H9 (cell line): Measurements from ENCODE around the gene SF3A2. TPM values are rescaled to one million over a fixed set of nuclear protein-coding genes. Genes with fewer than 3 reads are reported as not detected.

Source experiments
- DNase-seq: peaks from one replicate; pipeline ENCODE4 v3.0.0-alpha.2; 2017
- H2AFZ ChIP-seq: one replicate; pipeline ENCODE4 v1.6.1; 2013; ENCODE audit warnings: mild to moderate bottlenecking, low read length, control low read depth, moderate library complexity
- H2AK5ac ChIP-seq: 2 replicates; pipeline ENCODE4 v1.6.1; 2013; ENCODE audit warnings: low read length, control low read depth, mixed read lengths; ENCODE audit not compliant: insufficient read length
- H2BK120ac ChIP-seq: one replicate; pipeline ENCODE4 v1.6.1; 2013; ENCODE audit warnings: low read depth, mild to moderate bottlenecking, low read length, control low read depth, inconsistent platforms; ENCODE audit not compliant: poor library complexity, severe bottlenecking
- H2BK12ac ChIP-seq: 2 replicates; pipeline ENCODE4 v1.6.1; 2013; ENCODE audit warnings: low read length, control low read depth, mixed read lengths, low read depth; ENCODE audit not compliant: insufficient read length
- H2BK15ac ChIP-seq: 2 replicates; pipeline ENCODE4 v1.6.1; 2013; ENCODE audit warnings: low read depth, low read length, control low read depth
- H2BK20ac ChIP-seq: one replicate; pipeline ENCODE4 v1.6.1; 2013; ENCODE audit warnings: low read depth, mild to moderate bottlenecking, low read length, control low read depth, inconsistent platforms; ENCODE audit not compliant: poor library complexity, severe bottlenecking
- H2BK5ac ChIP-seq: 2 replicates; pipeline ENCODE4 v1.6.1; 2013; ENCODE audit warnings: low read length, control low read depth, mixed read lengths; ENCODE audit not compliant: insufficient read length
- H3K14ac ChIP-seq: 2 replicates; pipeline ENCODE4 v1.6.1; 2013; ENCODE audit warnings: low read length, control low read depth; ENCODE audit not compliant: insufficient read depth
- H3K18ac ChIP-seq: 2 replicates; pipeline ENCODE4 v1.6.1; 2013; ENCODE audit warnings: low read depth, mild to moderate bottlenecking, mixed read lengths, low read length, control low read depth; ENCODE audit not compliant: insufficient read length
- H3K23ac ChIP-seq: 2 replicates; pipeline ENCODE4 v1.6.1; 2013; ENCODE audit warnings: low read length, control low read depth, mixed read lengths, low read depth; ENCODE audit not compliant: insufficient read length
- H3K23me2 ChIP-seq: 2 replicates; pipeline ENCODE4 v1.6.1; 2013; ENCODE audit warnings: low read depth, mild to moderate bottlenecking, mixed read lengths, low read length, control low read depth; ENCODE audit not compliant: insufficient read length, poor library complexity, severe bottlenecking
- H3K27ac ChIP-seq: 2 replicates; pipeline ENCODE4 v1.5.1; 2013; ENCODE audit warnings: low read length, control low read depth, mixed read lengths, low read depth; ENCODE audit not compliant: insufficient read length
- H3K27me3 ChIP-seq: 2 replicates; pipeline ENCODE4 v1.6.1; 2013; ENCODE audit warnings: low read length, control low read depth, inconsistent platforms; ENCODE audit not compliant: insufficient read depth
- H3K4ac ChIP-seq: 2 replicates; pipeline ENCODE4 v1.6.1; 2013; ENCODE audit warnings: low read depth, mild to moderate bottlenecking, control low read depth, inconsistent platforms, low read length, moderate library complexity
- H3K4me1 ChIP-seq: 2 replicates; pipeline ENCODE4 v1.6.1; 2013; ENCODE audit warnings: low read length, control low read depth, inconsistent platforms; ENCODE audit not compliant: insufficient read depth
- H3K4me2 ChIP-seq: 2 replicates; pipeline ENCODE4 v1.6.1; 2013; ENCODE audit warnings: low read length, control low read depth, mixed read lengths; ENCODE audit not compliant: insufficient read length, insufficient read depth
- H3K56ac ChIP-seq: 2 replicates; pipeline ENCODE4 v1.6.1; 2013; ENCODE audit warnings: low read depth, mild to moderate bottlenecking, mixed read lengths, low read length, control low read depth; ENCODE audit not compliant: insufficient read length
- H3K79me1 ChIP-seq: 2 replicates; pipeline ENCODE4 v1.6.1; 2013; ENCODE audit warnings: low read depth, mild to moderate bottlenecking, moderate library complexity, low read length, control low read depth, inconsistent platforms; ENCODE audit not compliant: insufficient read depth, poor library complexity, severe bottlenecking
- H3K79me2 ChIP-seq: 2 replicates; pipeline ENCODE4 v1.6.1; 2013; ENCODE audit warnings: low read length, control low read depth, inconsistent platforms; ENCODE audit not compliant: insufficient read depth
- H3K9ac ChIP-seq: 2 replicates; pipeline ENCODE4 v1.6.1; 2013; ENCODE audit warnings: low read length, control low read depth, mixed read lengths; ENCODE audit not compliant: insufficient read length; ENCODE audit errors: extremely low read depth
- H3K9me3 ChIP-seq: one replicate; pipeline ENCODE4 v1.6.1; 2013; ENCODE audit warnings: low read depth, low read length, inconsistent platforms; ENCODE audit not compliant: control insufficient read depth
- H3T11ph ChIP-seq: one replicate; pipeline ENCODE4 v1.6.1; 2013; ENCODE audit warnings: mild to moderate bottlenecking, low read length, control low read depth, inconsistent platforms
- H4K20me1 ChIP-seq: one replicate; pipeline ENCODE4 v1.6.1; 2013; ENCODE audit not compliant: control insufficient read depth, insufficient read length, insufficient read depth
- H4K5ac ChIP-seq: 2 replicates; pipeline ENCODE4 v1.6.1; 2013; ENCODE audit warnings: low read depth, mild to moderate bottlenecking, mixed read lengths, low read length, control low read depth; ENCODE audit not compliant: insufficient read length
- H4K8ac ChIP-seq: replicated peaks from 2 replicates; pipeline ENCODE4 v1.6.1; 2013; ENCODE audit warnings: low read length, control low read depth, mixed read lengths, low read depth; ENCODE audit not compliant: insufficient read length
- H4K91ac ChIP-seq: 2 replicates; pipeline ENCODE4 v1.6.1; 2013; ENCODE audit warnings: low read depth, mild to moderate bottlenecking, moderate library complexity, mixed read lengths, low read length, control low read depth; ENCODE audit not compliant: insufficient read length
- H3K27ac Mint-ChIP-seq, 3 experiments: 2 replicates in 2 of 3; 3 replicates in 1 of 3; pipeline ENCODE4 v1.8.0; 2020 to 2021; ENCODE audit warnings: mixed read lengths in 3 of 3, mild to moderate bottlenecking in 1 of 3, moderate library complexity in 1 of 3
- H3K27me3 Mint-ChIP-seq: 2 replicates; pipeline ENCODE4 v1.8.0; 2021; ENCODE audit warnings: low read depth, mild to moderate bottlenecking, moderate library complexity, mixed read lengths
- H3K36me3 Mint-ChIP-seq, 3 experiments: 2 replicates in 2 of 3; 3 replicates in 1 of 3; pipeline ENCODE4 v1.8.0; 2020 to 2021; ENCODE audit warnings: low read depth in 3 of 3, mixed read lengths in 3 of 3; ENCODE audit not compliant: insufficient read depth in 1 of 3
- H3K4me1 Mint-ChIP-seq, 2 experiments: 2 replicates each; pipeline ENCODE4 v1.8.0; 2020; ENCODE audit warnings: mixed read lengths in 2 of 2
- H3K4me3 Mint-ChIP-seq, 2 experiments: 2 replicates in 1 of 2; 3 replicates in 1 of 2; pipeline ENCODE4 v1.8.0; 2020 to 2021; ENCODE audit warnings: mild to moderate bottlenecking in 2 of 2, mixed read lengths in 2 of 2, moderate library complexity in 1 of 2
- H3K9me3 Mint-ChIP-seq, 2 experiments: 2 replicates in 1 of 2; 3 replicates in 1 of 2; pipeline ENCODE4 v1.8.0; 2020; ENCODE audit warnings: mild to moderate bottlenecking in 2 of 2, mixed read lengths in 2 of 2, moderate library complexity in 1 of 2
- WGBS: extraction: QIAGEN DNeasy Blood & Tissue Kit; methylation state at CpG from one replicate; pipeline ENCODE4 v1.1.7; 2013; ENCODE audit warnings: missing lambda C conversion rate, low lambda C conversion rate, mixed read lengths; ENCODE audit not compliant: insufficient read length; ENCODE audit errors: extremely low coverage; 5-methylcytosine and 5-hydroxymethylcytosine counted together
- total RNA-seq: library from RNA; stranded (reverse); gene quantifications from 2 replicates; pipeline ENCODE4 v1.2.1, GENCODE V29; 2021
- TF ChIP-seq, protein P1 (sequence below): fragments of 200-600 bp; sonication (generic); conservative IDR thresholded peaks from 3 replicates; pipeline ENCODE4 v1.8.0; 2021; ENCODE audit warnings: antibody characterized with exemption, mild to moderate bottlenecking

SF3A2 gene
- total RNA-seq, 1 experiment from 2014 or later = 166 TPM

DNA sequence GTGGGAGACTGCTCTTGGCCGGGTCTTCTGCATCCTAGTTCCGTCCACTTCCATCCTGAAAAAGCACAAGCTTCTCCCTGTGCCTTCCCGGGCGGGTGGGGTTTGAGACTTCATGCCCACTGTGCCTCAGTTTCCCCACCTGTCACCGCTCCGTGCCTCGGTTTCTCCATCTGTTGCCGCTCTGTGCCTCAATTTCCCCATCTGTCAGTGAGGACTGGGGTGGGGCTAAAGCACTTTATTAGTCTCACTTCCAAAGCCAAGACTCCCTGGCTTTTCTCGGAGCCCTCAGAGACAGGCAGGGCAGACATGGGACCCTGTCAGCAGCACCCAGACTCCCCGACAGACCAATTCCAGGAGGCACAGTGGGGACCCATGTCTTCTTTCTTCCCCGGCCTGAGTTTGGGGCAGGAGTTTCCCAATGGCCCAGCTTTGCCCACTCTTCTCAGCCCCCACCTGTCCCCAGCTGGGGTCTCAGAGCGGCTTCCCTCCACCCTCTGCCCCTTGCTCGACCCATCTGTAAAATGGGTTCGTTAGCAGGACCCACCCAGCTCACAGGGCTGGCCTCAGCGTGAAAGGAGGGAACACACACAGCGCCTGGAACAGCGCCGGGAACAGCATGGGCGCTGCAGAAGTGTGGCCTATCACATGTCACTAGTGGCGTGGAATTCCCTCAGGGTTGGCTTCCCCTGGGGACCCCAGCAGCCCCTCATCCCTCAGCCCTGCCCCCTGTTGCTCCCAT, 49.9 kb downstream of the SF3A2 start:
- H3K9me3 Mint-ChIP-seq = peaks cover 5 to 6% of the 10 kb centered on the region in 2 experiments; a peak in 3 of 5 replicates
- no peak overlapping the region for H3K18ac ChIP-seq
- H4K5ac ChIP-seq = no peak overlapping the region
- H4K20me1 ChIP-seq = no peaks in the 10 kb centered on the region
- H2BK5ac ChIP-seq = no peak overlapping the region
- TF ChIP-seq, protein P1, sequence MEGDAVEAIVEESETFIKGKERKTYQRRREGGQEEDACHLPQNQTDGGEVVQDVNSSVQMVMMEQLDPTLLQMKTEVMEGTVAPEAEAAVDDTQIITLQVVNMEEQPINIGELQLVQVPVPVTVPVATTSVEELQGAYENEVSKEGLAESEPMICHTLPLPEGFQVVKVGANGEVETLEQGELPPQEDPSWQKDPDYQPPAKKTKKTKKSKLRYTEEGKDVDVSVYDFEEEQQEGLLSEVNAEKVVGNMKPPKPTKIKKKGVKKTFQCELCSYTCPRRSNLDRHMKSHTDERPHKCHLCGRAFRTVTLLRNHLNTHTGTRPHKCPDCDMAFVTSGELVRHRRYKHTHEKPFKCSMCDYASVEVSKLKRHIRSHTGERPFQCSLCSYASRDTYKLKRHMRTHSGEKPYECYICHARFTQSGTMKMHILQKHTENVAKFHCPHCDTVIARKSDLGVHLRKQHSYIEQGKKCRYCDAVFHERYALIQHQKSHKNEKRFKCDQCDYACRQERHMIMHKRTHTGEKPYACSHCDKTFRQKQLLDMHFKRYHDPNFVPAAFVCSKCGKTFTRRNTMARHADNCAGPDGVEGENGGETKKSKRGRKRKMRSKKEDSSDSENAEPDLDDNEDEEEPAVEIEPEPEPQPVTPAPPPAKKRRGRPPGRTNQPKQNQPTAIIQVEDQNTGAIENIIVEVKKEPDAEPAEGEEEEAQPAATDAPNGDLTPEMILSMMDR = no peak
- H3K4me1 Mint-ChIP-seq = peaks cover 7 to 17% of the 10 kb centered on the region in 2 experiments; a peak in 3 of 4 replicates
- no peak overlapping the region for H3K4me3 Mint-ChIP-seq
- no peak overlapping the region for H3T11ph ChIP-seq
- no peaks in the 10 kb centered on the region for H3K79me2 ChIP-seq
- H4K91ac ChIP-seq = no peak overlapping the region
- H4K8ac ChIP-seq = no peak overlapping the region
- H3K27me3 ChIP-seq = peaks cover 34% of the 10 kb centered on the region; the same call in 1 of the 2 replicates
- no peaks in the 10 kb centered on the region for H3K4me1 ChIP-seq
- no peak overlapping the region for H3K4me2 ChIP-seq
- no peak overlapping the region for H2BK15ac ChIP-seq
- H3K14ac ChIP-seq = no peak overlapping the region; the same call in 1 of the 2 replicates
- H2AFZ ChIP-seq = no peak overlapping the region
- H3K23me2 ChIP-seq = peaks cover 7% of the 10 kb centered on the region
- no peak for DNase-seq
- H3K79me1 ChIP-seq = no peaks in the 10 kb centered on the region
- H3K27me3 Mint-ChIP-seq = peaks cover 86% of the 10 kb centered on the region
- H3K9ac ChIP-seq = no peak overlapping the region
- H2BK12ac ChIP-seq = no peak overlapping the region
- H2BK20ac ChIP-seq = no peak overlapping the region
- H3K27ac ChIP-seq = no peak overlapping the region
- WGBS = no CpG with 5 or more reads among the region's 20 CpGs
- no peak overlapping the region for H2AK5ac ChIP-seq
- no peak overlapping the region for H3K23ac ChIP-seq
- no peak overlapping the region for H3K27ac Mint-ChIP-seq
- H3K36me3 Mint-ChIP-seq = peaks cover 0 to 7% (median 4%) of the 10 kb centered on the region in 3 experiments; a peak in 3 of 7 replicates
- H3K9me3 ChIP-seq = no peaks in the 10 kb centered on the region
- H3K56ac ChIP-seq = no peak overlapping the region
- H2BK120ac ChIP-seq = no peak overlapping the region
- H3K4ac ChIP-seq = no peak overlapping the region
